OCI-LY7 (cell line): ENCODE measurements around the gene DLGAP1.

Source experiments
- EZH2phosphoT487 ChIP-seq: fragments of 200-600 bp; sonication (generic); IDR thresholded peaks from 2 replicates; pipeline ENCODE4 v1.6.1; 2018; ENCODE audit warnings: low read depth, borderline replicate concordance, mild to moderate bottlenecking, mixed run types, antibody characterized with exemption, low read length, moderate library complexity, mixed read lengths
- TF ChIP-seq, protein P1 (sequence below): fragments of 200-600 bp; sonication (generic); conservative IDR thresholded peaks from 2 replicates; pipeline ENCODE4 v1.5.1; 2014; ENCODE audit warnings: mild to moderate bottlenecking, antibody characterized with exemption, low read length, moderate library complexity, mixed read lengths

DNA sequence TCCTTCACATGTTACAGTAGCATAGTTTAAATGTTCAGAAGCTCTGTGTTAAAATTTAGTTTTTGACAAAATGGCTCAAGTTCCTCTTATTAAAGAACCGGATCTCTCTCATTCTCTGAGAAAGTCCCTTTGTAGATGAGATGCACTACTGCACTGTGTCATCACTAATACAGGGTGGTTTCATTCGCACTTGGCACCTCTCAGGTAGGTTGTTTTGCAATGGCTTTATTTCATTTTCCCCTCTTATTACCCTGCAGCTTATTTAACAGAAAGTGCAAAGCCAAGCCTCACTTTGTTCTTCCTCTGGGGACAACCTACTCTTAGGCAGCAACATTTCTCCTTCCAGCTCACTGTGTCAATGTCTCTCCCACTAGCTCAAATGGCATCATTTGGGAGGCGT, 185.1 kb downstream of the DLGAP1 start:
- TF ChIP-seq, protein P1, sequence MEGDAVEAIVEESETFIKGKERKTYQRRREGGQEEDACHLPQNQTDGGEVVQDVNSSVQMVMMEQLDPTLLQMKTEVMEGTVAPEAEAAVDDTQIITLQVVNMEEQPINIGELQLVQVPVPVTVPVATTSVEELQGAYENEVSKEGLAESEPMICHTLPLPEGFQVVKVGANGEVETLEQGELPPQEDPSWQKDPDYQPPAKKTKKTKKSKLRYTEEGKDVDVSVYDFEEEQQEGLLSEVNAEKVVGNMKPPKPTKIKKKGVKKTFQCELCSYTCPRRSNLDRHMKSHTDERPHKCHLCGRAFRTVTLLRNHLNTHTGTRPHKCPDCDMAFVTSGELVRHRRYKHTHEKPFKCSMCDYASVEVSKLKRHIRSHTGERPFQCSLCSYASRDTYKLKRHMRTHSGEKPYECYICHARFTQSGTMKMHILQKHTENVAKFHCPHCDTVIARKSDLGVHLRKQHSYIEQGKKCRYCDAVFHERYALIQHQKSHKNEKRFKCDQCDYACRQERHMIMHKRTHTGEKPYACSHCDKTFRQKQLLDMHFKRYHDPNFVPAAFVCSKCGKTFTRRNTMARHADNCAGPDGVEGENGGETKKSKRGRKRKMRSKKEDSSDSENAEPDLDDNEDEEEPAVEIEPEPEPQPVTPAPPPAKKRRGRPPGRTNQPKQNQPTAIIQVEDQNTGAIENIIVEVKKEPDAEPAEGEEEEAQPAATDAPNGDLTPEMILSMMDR, result no peak
- no peak for TF ChIP-seq EZH2phosphoT487
